IPS-18a (cell line): ENCODE results near the gene HMOX2.
A peak's percentile ranks its signal among the peaks of the same experiment; 100 is the strongest.

Experiments
- H3K27ac ChIP-seq: one replicate; pipeline ENCODE4 v1.5.1; 2013; ENCODE audit warnings: low read length
- H3K27me3 ChIP-seq: one replicate; pipeline ENCODE4 v1.6.1; 2013; ENCODE audit warnings: mild to moderate bottlenecking, low read length; ENCODE audit not compliant: control insufficient read depth, insufficient read depth
- H3K36me3 ChIP-seq: one replicate; pipeline ENCODE4 v1.6.1; 2013; ENCODE audit warnings: low read depth, low read length; ENCODE audit not compliant: control insufficient read depth
- H3K4me1 ChIP-seq: one replicate; pipeline ENCODE4 v1.6.1; 2013; ENCODE audit warnings: low read depth, low read length; ENCODE audit not compliant: control insufficient read depth
- H3K4me3 ChIP-seq: one replicate; pipeline ENCODE4 v1.5.1; 2013; ENCODE audit warnings: low read length
- H3K9ac ChIP-seq: one replicate; pipeline ENCODE4 v1.6.1; 2013; ENCODE audit warnings: mild to moderate bottlenecking, low read length, moderate library complexity
- H3K9me3 ChIP-seq: one replicate; pipeline ENCODE4 v1.6.1; 2013; ENCODE audit warnings: low read depth, low read length; ENCODE audit not compliant: control insufficient read depth

HMOX2 gene

GRCh38 chr16:4532238-4532637 lies 56.0 kb downstream of the HMOX2 start:
- Histone ChIP-seq H3K36me3 (peaks cover 10% of the 10 kb centered on the region), H3K9me3 (no peaks in the 10 kb centered on the region), H3K4me1 (peaks cover 24% of the 10 kb centered on the region), H3K27me3 (no peaks in the 10 kb centered on the region), H3K27ac (no peak overlapping the region), H3K9ac (no peak overlapping the region), H3K4me3 (no peak overlapping the region)

- H3K36me3 ChIP-seq, result peaks cover 10% of the 10 kb centered on the region
- no peaks in the 10 kb centered on the region for H3K9me3 ChIP-seq
- H3K4me3 ChIP-seq, result no peak overlapping the region
- no peak overlapping the region for H3K9ac ChIP-seq
- H3K27ac ChIP-seq, result no peak overlapping the region
- no peaks in the 10 kb centered on the region for H3K27me3 ChIP-seq
- peaks cover 24% of the 10 kb centered on the region for H3K4me1 ChIP-seq
Observed at GRCh38 chr16:4533490-4533889, 57.3 kb downstream of the HMOX2 start.

GRCh38 chr16:4534151-4534790 lies 58.1 kb downstream of the HMOX2 start:
- Histone ChIP-seq H3K27ac (no peak overlapping the region), H3K9ac (no peak overlapping the region), H3K9me3 (peaks cover 4% of the 10 kb centered on the region), H3K4me1 (peaks cover 19% of the 10 kb centered on the region), H3K36me3 (peaks cover 10% of the 10 kb centered on the region), H3K27me3 (peaks cover 4% of the 10 kb centered on the region), H3K4me3 (no peak overlapping the region)

GRCh38 chr16:4535627-4536108 lies 59.5 kb downstream of the HMOX2 start:
- Histone ChIP-seq H3K9me3 (peaks cover 13% of the 10 kb centered on the region), H3K9ac (no peak overlapping the region), H3K4me3 (no peak overlapping the region), H3K27ac (no peak overlapping the region), H3K4me1 (peaks cover 9% of the 10 kb centered on the region), H3K36me3 (peaks cover 10% of the 10 kb centered on the region), H3K27me3 (peaks cover 13% of the 10 kb centered on the region)

- H3K27me3 ChIP-seq, result peaks cover 13% of the 10 kb centered on the region
- H3K27ac ChIP-seq, result no peak overlapping the region
- peak overlapping the region; percentile 80 for H3K4me3 ChIP-seq
Observed at GRCh38 chr16:4536391-4537106, 60.4 kb downstream of the HMOX2 start.

GRCh38 chr16:4537376-4538343 lies 61.5 kb downstream of the HMOX2 start:
- Histone ChIP-seq H3K4me1 (peaks cover 9% of the 10 kb centered on the region), H3K9ac (peak overlapping the region; percentile 73), H3K27ac (no peak overlapping the region)

More at GRCh38 chr16:4536391-4537106, 60.4 kb downstream of the HMOX2 start:
- H3K9ac ChIP-seq, result no peak overlapping the region
- peaks cover 13% of the 10 kb centered on the region for H3K9me3 ChIP-seq
- H3K36me3 ChIP-seq, result peaks cover 10% of the 10 kb centered on the region
- peaks cover 9% of the 10 kb centered on the region for H3K4me1 ChIP-seq

GRCh38 chr16:4538350-4539235 lies 62.4 kb downstream of the HMOX2 start, which contains the start of gene CDIP1:
TSS of gene CDIP1 (minus strand) at chr16:4538773. CDS start at chr16:4514130, 24,643 bp downstream.
- H3K36me3 ChIP-seq, result no peaks in the 10 kb centered on the region
- peak within 1 kb of the TSS; percentile 80 for H3K4me3 ChIP-seq
- no peak within 1 kb of the TSS for H3K27ac ChIP-seq
- peaks cover 9% of the 10 kb centered on the region for H3K4me1 ChIP-seq
- peaks cover 13% of the 10 kb centered on the region for H3K9me3 ChIP-seq
- H3K27me3 ChIP-seq, result peaks cover 13% of the 10 kb centered on the region
- H3K9ac ChIP-seq, result peak within 1 kb of the TSS; percentile 73

More at GRCh38 chr16:4537376-4538343, 61.5 kb downstream of the HMOX2 start:
- H3K4me3 ChIP-seq, result peak overlapping the region; percentile 80
- peaks cover 13% of the 10 kb centered on the region for H3K9me3 ChIP-seq
- H3K27me3 ChIP-seq, result peaks cover 13% of the 10 kb centered on the region
- peaks cover under 1% of the 10 kb centered on the region for H3K36me3 ChIP-seq

GRCh38 chr16:4539716-4540284 lies 63.6 kb downstream of the HMOX2 start:
- no peak overlapping the region for H3K27ac ChIP-seq
- no peaks in the 10 kb centered on the region for H3K36me3 ChIP-seq
- no peak overlapping the region for H3K4me3 ChIP-seq
- H3K4me1 ChIP-seq, result peaks cover 9% of the 10 kb centered on the region
- H3K9ac ChIP-seq, result no peak overlapping the region
- peaks cover 13% of the 10 kb centered on the region for H3K9me3 ChIP-seq
- peaks cover 13% of the 10 kb centered on the region for H3K27me3 ChIP-seq

GRCh38 chr16:4544473-4544872 lies 68.3 kb downstream of the HMOX2 start:
- H3K27me3 ChIP-seq, result peaks cover 7% of the 10 kb centered on the region
- peaks cover 7% of the 10 kb centered on the region for H3K9me3 ChIP-seq
- no peak overlapping the region for H3K9ac ChIP-seq
- H3K36me3 ChIP-seq, result no peaks in the 10 kb centered on the region
- H3K27ac ChIP-seq, result no peak overlapping the region
- no peaks in the 10 kb centered on the region for H3K4me1 ChIP-seq
- H3K4me3 ChIP-seq, result no peak overlapping the region

- H3K9ac ChIP-seq, result no peak overlapping the region
- H3K9me3 ChIP-seq, result no peaks in the 10 kb centered on the region
- H3K36me3 ChIP-seq, result no peaks in the 10 kb centered on the region
- no peaks in the 10 kb centered on the region for H3K4me1 ChIP-seq
- H3K27ac ChIP-seq, result no peak overlapping the region
- no peak overlapping the region for H3K4me3 ChIP-seq
- no peaks in the 10 kb centered on the region for H3K27me3 ChIP-seq
Observed at GRCh38 chr16:4548124-4548523, 71.9 kb downstream of the HMOX2 start.
